Brain microvascular endothelial cell (primary cell): Measurements from ENCODE around the gene SLC12A3.

Experiments used
- DNase-seq: peaks from one replicate; pipeline ENCODE4 v3.0.0-alpha.2; 2020
- H3K27ac ChIP-seq: fragments of 250-450 bp; sonication (Bioruptor Pico); 2 replicates; pipeline ENCODE4 v1.5.1; 2020; ENCODE audit warnings: mild to moderate bottlenecking, moderate library complexity
- H3K27me3 ChIP-seq: fragments of 250-450 bp; sonication (Bioruptor Pico); replicated peaks from 2 replicates; pipeline ENCODE4 v1.5.1; 2020; ENCODE audit warnings: mild to moderate bottlenecking
- H3K36me3 ChIP-seq: fragments of 250-450 bp; sonication (Bioruptor Pico); replicated peaks from 2 replicates; pipeline ENCODE4 v1.5.1; 2020; ENCODE audit warnings: mild to moderate bottlenecking
- H3K4me3 ChIP-seq: 2 replicates; pipeline ENCODE4 v1.5.1; 2011; ENCODE audit warnings: low read depth, mild to moderate bottlenecking, control low read depth, low read length, moderate library complexity
- CTCF ChIP-seq: IDR thresholded peaks from 2 replicates; pipeline ENCODE4 v1.5.1; 2011; ENCODE audit warnings: low read depth, mild to moderate bottlenecking, moderate library complexity, low read length, control low read depth, inconsistent platforms; ENCODE audit errors: missing control alignments
- in situ Hi-C: cut with HindIII; loops from 2 replicates; pipeline ENCODE4 v1.10.0; 2017; ENCODE audit warnings: low sequenced_read_pairs, low pct_ligation_motif_present

The SLC12A3 gene

GRCh38 chr16:56835320-56835719 is 29.7 kb upstream of the SLC12A3 start:
- Histone ChIP-seq H3K27ac (no peak overlapping the region), H3K36me3 (peaks cover 42% of the 10 kb centered on the region), H3K4me3 (no peak overlapping the region), H3K27me3 (no peaks in the 10 kb centered on the region)
- TF ChIP-seq CTCF, result no peak
- in situ Hi-C loops, result no loop called here
- no peak for DNase-seq

GRCh38 chr16:56836410-56837230 is 28.4 kb upstream of the SLC12A3 start:
- in situ Hi-C loops, result no loop called here
- DNase-seq, result no peak
- H3K36me3 ChIP-seq, result peaks cover 42% of the 10 kb centered on the region
- no peak for TF ChIP-seq CTCF
- no peak overlapping the region for H3K27ac ChIP-seq
- no peaks in the 10 kb centered on the region for H3K27me3 ChIP-seq
- H3K4me3 ChIP-seq, result no peak overlapping the region

DNA sequence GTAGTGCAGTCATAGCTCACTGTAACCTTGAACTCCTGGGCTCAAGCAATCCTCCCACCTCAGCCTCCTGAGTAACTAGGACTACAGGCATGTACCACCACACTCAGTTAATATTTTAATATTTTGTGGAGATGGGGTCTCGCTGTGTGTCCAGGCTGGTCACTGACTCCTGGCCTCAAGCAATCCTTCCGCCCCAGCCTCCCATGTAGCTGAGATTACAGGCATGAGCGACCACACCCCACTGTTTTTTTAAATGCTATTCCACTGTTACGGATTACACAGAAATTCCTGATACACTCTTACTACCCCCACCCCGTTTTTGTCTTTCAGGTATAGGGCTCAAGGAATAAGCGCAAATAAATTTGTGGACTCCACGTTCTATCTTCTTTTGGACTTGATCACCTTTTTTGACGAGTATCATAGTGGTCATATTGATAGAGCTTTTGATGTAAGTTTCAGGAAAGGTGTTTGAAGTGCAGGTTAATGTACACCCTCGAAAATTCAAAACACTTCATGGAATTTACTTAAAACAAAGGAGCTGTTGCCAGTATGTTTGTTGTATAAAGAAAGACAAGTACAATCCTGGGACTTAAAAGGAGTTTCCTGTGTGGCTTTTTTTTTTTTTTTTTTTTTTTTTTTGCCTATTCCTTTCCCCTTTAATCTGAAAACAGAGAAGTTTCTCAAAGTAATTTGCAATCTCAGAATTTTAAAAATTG is 26.2 kb upstream of the SLC12A3 start:
- Histone ChIP-seq H3K36me3 (peaks cover 38% of the 10 kb centered on the region), H3K27me3 (no peaks in the 10 kb centered on the region), H3K27ac (no peak overlapping the region), H3K4me3 (no peak overlapping the region)
- DNase-seq, result no peak
- no peak for TF ChIP-seq CTCF
- in situ Hi-C loops, result no loop called here

DNA sequence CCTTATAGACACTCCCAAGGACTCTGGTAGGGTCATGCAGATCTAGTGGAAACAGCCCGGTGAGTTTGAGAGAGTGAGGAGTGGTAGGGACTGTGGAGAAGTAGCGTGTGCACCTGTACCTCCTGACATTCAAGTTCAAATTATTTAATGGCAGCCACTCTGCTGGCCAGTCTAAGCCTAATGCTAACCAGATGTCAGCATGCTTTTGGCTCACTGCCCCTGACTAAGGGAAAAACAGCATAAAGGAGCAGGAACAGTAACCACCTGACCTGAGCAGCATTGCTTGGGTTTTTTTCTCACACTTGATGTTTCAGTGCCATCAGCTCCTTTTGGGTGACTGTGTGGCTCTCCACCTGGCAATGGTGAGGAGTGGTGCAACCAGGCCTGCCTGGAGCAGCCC is 23.8 kb upstream of the SLC12A3 start:
- in situ Hi-C loops, result no loop called here

GRCh38 chr16:56841659-56842058 is 23.3 kb upstream of the SLC12A3 start:
- DNase-seq, result no peak
- Histone ChIP-seq H3K4me3 (no peak overlapping the region), H3K36me3 (peaks cover 23% of the 10 kb centered on the region), H3K27me3 (no peaks in the 10 kb centered on the region), H3K27ac (no peak overlapping the region)
- in situ Hi-C loops, result no loop called here
- no peak for TF ChIP-seq CTCF

More for the DNA sequence above, 23.8 kb upstream of the SLC12A3 start:
- TF ChIP-seq CTCF, result no peak
- Histone ChIP-seq H3K27me3 (no peaks in the 10 kb centered on the region), H3K27ac (no peak overlapping the region), H3K4me3 (no peak overlapping the region), H3K36me3 (peaks cover 24% of the 10 kb centered on the region)
- no peak for DNase-seq
